ENCODE results near the gene LRRC3B.

The LRRC3B gene

DNA sequence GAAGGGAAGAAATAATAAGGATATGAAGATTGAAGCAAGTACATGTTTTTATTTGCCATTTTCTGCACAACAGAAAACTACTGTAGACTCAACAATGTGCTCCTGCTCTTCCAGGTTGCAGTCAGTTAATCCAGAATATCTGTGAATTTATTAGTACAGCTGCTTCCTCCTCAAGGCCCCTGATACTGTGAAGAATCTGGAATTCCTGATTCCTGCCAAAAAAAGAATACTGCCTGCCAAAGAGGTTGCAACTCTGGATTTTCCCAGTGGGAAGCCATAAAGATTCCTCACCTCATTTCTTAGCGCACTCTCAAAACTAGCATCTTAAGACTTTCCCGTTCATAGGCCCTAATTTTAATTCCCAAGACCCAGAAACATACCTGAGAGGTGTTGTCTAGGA lies 33.6 kb upstream of the LRRC3B start:
- no peak overlapping the region for H2BK5ac ChIP-seq (ENCODE audit: low read depth, low read length, poor library complexity, severe bottlenecking)
- no peak overlapping the region for H3K4me3 ChIP-seq (ENCODE audit: insufficient read depth in 1 of 2, low read depth in 1 of 2, low read length in 2 of 2)
- no peaks in the 10 kb centered on the region for H3K27me3 ChIP-seq (ENCODE audit: control insufficient read depth in 1 of 2, insufficient read depth in 1 of 2, low read length in 2 of 2)
- H3K14ac ChIP-seq (ENCODE audit: low read length in 2 of 2) = no peak overlapping the region
- H3K9ac ChIP-seq (ENCODE audit: low read length) = no peak overlapping the region
- no peak overlapping the region for H3K27ac ChIP-seq (ENCODE audit: low read length, poor library complexity, severe bottlenecking)
- no CpG with 5 or more reads among the region's 2 CpGs for whole genome bisulfite sequencing
- H2BK120ac ChIP-seq (ENCODE audit: low read depth, low read length) = no peak overlapping the region
- no peak overlapping the region for H2AK5ac ChIP-seq (ENCODE audit: low read length, severe bottlenecking)
- no peak overlapping the region for H2BK15ac ChIP-seq (ENCODE audit: low read depth, poor library complexity, severe bottlenecking)
- H3K23ac ChIP-seq (ENCODE audit: low read length in 2 of 2) = no peak overlapping the region
- no peak overlapping the region for H4K8ac ChIP-seq (ENCODE audit: low read length)
- no peak overlapping the region for H3K4ac ChIP-seq (ENCODE audit: low read depth in 1 of 2, low read length in 2 of 2)
- no peak overlapping the region for H3K18ac ChIP-seq (ENCODE audit: low read depth in 1 of 2, low read length in 2 of 2)
- no peak overlapping the region for H4K91ac ChIP-seq (ENCODE audit: low read length)
- H3K36me3 ChIP-seq (ENCODE audit: control insufficient read depth in 1 of 2, insufficient read depth in 2 of 2, low read depth in 1 of 2, low read length in 2 of 2) = no peaks in the 10 kb centered on the region
- H3K4me1 ChIP-seq (ENCODE audit: control insufficient read depth, insufficient read depth, low read depth, low read length) = no peaks in the 10 kb centered on the region
- DNase-seq = no peak
- no peak overlapping the region for H2BK12ac ChIP-seq (ENCODE audit: low read length in 2 of 2)
- peaks cover 15% of the 10 kb centered on the region for H3K9me3 ChIP-seq (ENCODE audit: control insufficient read depth, low read length)
- no peak overlapping the region for H3K4me2 ChIP-seq (ENCODE audit: low read length, poor library complexity, severe bottlenecking)
- H3K79me1 ChIP-seq (replicated peaks; ENCODE audit: low read length, poor library complexity, severe bottlenecking) = no peaks in the 10 kb centered on the region
- H2AFZ ChIP-seq (ENCODE audit: low read depth, low read length) = no peak overlapping the region

DNA sequence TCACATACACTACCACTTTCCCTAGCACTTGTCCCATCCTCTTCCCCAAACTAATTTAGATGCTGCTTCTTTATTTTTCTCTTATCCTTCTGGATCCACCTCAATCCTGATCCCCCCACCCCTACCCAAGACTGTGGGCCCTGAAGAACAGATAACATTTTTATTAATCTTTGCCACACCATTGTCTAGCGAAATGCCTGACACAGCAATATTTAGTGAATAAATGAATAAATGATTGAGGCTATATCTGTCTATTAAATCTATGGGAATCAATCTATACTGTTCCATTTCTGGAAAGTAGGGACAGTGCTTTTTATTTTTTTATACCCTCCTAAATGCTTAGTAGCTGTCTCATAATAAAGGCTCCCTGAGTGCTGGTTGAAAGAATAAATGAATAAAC lies 32.9 kb upstream of the LRRC3B start:
- H2BK15ac ChIP-seq (ENCODE audit: low read depth, poor library complexity, severe bottlenecking) = no peak overlapping the region
- H2BK120ac ChIP-seq (ENCODE audit: low read depth, low read length) = no peak overlapping the region
- no peak overlapping the region for H3K14ac ChIP-seq (ENCODE audit: low read length in 2 of 2)
- no peak overlapping the region for H3K23ac ChIP-seq (ENCODE audit: low read length in 2 of 2)
- no peaks in the 10 kb centered on the region for H3K36me3 ChIP-seq (ENCODE audit: control insufficient read depth in 1 of 2, insufficient read depth in 2 of 2, low read depth in 1 of 2, low read length in 2 of 2)
- no peak overlapping the region for H3K4me3 ChIP-seq (ENCODE audit: insufficient read depth in 1 of 2, low read depth in 1 of 2, low read length in 2 of 2)
- no peaks in the 10 kb centered on the region for H3K27me3 ChIP-seq (ENCODE audit: control insufficient read depth in 1 of 2, insufficient read depth in 1 of 2, low read length in 2 of 2)
- no peak overlapping the region for H2AK5ac ChIP-seq (ENCODE audit: low read length, severe bottlenecking)
- WGBS = no CpG with 5 or more reads among the region's 1 CpG
- no peaks in the 10 kb centered on the region for H3K79me1 ChIP-seq (replicated peaks; ENCODE audit: low read length, poor library complexity, severe bottlenecking)
- no peak overlapping the region for H3K27ac ChIP-seq (ENCODE audit: low read length, poor library complexity, severe bottlenecking)
- no peaks in the 10 kb centered on the region for H3K4me1 ChIP-seq (ENCODE audit: control insufficient read depth, insufficient read depth, low read depth, low read length)
- H2AFZ ChIP-seq (ENCODE audit: low read depth, low read length) = no peak overlapping the region
- DNase-seq = no peak
- H3K9ac ChIP-seq (ENCODE audit: low read length) = no peak overlapping the region
- no peak overlapping the region for H4K91ac ChIP-seq (ENCODE audit: low read length)
- H4K8ac ChIP-seq (ENCODE audit: low read length) = no peak overlapping the region
- no peak overlapping the region for H3K4me2 ChIP-seq (ENCODE audit: low read length, poor library complexity, severe bottlenecking)
- no peak overlapping the region for H3K18ac ChIP-seq (ENCODE audit: low read depth in 1 of 2, low read length in 2 of 2)
- H2BK5ac ChIP-seq (ENCODE audit: low read depth, low read length, poor library complexity, severe bottlenecking) = no peak overlapping the region
- peaks cover 15% of the 10 kb centered on the region for H3K9me3 ChIP-seq (ENCODE audit: control insufficient read depth, low read length)
- no peak overlapping the region for H3K4ac ChIP-seq (ENCODE audit: low read depth in 1 of 2, low read length in 2 of 2)
- H2BK12ac ChIP-seq (ENCODE audit: low read length in 2 of 2) = no peak overlapping the region

DNA sequence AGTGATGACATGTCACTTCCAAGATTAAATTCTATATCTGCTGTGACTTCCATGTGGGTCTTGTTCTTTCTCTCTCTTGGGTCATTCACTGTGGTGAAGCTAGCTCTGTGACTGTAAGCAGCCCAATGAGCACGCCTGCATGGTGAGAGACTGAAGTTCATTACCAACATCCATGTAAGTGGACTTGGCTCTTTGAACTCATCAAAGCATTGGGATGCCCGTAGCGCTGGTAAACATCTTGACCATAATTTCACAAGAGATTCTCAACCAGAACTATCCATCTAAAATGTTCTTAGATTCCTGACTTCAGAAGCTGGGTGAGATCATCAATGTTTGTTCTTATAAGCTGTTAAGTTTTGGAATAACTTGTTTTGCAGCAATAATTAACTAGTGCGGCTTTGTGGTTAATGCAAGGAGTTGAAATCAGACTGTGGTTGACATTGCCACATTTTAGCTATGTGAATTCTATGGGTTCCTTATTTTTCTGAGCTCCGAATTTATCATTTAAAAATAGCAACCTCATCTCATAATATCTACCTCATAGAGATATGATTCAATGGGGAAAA lies 31.6 kb upstream of the LRRC3B start:
- H2AK5ac ChIP-seq (ENCODE audit: low read length, severe bottlenecking) = no peak overlapping the region
- H3K4me1 ChIP-seq (ENCODE audit: control insufficient read depth, insufficient read depth, low read depth, low read length) = no peaks in the 10 kb centered on the region
- no peak overlapping the region for H2AFZ ChIP-seq (ENCODE audit: low read depth, low read length)
- H2BK12ac ChIP-seq (ENCODE audit: low read length in 2 of 2) = no peak overlapping the region
- H3K14ac ChIP-seq (ENCODE audit: low read length in 2 of 2) = no peak overlapping the region
- H3K79me1 ChIP-seq (replicated peaks; ENCODE audit: low read length, poor library complexity, severe bottlenecking) = no peaks in the 10 kb centered on the region
- no peak overlapping the region for H3K4ac ChIP-seq (ENCODE audit: low read depth in 1 of 2, low read length in 2 of 2)
- no peak overlapping the region for H4K91ac ChIP-seq (ENCODE audit: low read length)
- H3K23ac ChIP-seq (ENCODE audit: low read length in 2 of 2) = no peak overlapping the region
- DNase-seq = no peak
- no peaks in the 10 kb centered on the region for H3K36me3 ChIP-seq (ENCODE audit: control insufficient read depth in 1 of 2, insufficient read depth in 2 of 2, low read depth in 1 of 2, low read length in 2 of 2)
- H2BK15ac ChIP-seq (ENCODE audit: low read depth, poor library complexity, severe bottlenecking) = no peak overlapping the region
- H3K18ac ChIP-seq (ENCODE audit: low read depth in 1 of 2, low read length in 2 of 2) = no peak overlapping the region
- no peak overlapping the region for H3K27ac ChIP-seq (ENCODE audit: low read length, poor library complexity, severe bottlenecking)
- H2BK120ac ChIP-seq (ENCODE audit: low read depth, low read length) = no peak overlapping the region
- no peak overlapping the region for H2BK5ac ChIP-seq (ENCODE audit: low read depth, low read length, poor library complexity, severe bottlenecking)
- H4K8ac ChIP-seq (ENCODE audit: low read length) = no peak overlapping the region
- 70% methylated on average over 2 of the region's 5 CpGs for WGBS
- peaks cover 18% of the 10 kb centered on the region for H3K9me3 ChIP-seq (ENCODE audit: control insufficient read depth, low read length)
- no peak overlapping the region for H3K4me2 ChIP-seq (ENCODE audit: low read length, poor library complexity, severe bottlenecking)
- H3K27me3 ChIP-seq (ENCODE audit: control insufficient read depth in 1 of 2, insufficient read depth in 1 of 2, low read length in 2 of 2) = no peaks in the 10 kb centered on the region
- no peak overlapping the region for H3K4me3 ChIP-seq (ENCODE audit: insufficient read depth in 1 of 2, low read depth in 1 of 2, low read length in 2 of 2)
- H3K9ac ChIP-seq (ENCODE audit: low read length) = no peak overlapping the region

DNA sequence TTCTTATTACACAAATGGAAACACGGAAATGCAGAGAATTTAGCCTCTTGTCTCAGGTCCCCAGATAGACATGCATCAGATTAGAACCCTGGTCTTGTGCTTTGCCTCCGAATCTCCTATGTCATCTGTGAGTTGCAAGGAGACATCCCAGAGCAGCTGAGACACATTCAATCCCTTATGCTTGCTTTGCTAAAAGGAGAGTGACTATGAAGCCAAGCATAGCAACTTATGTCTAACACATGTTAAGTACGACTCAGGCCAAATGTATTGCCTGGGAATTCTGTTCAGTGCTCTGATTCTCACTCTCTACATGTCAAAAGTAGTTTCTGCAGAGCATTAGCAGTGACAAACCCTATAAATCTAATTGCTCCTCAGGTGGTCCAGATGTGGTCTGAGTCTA lies 30.6 kb upstream of the LRRC3B start:
- Histone ChIP-seq H3K4me3 (ENCODE audit: insufficient read depth in 1 of 2, low read depth in 1 of 2, low read length in 2 of 2) (no peak overlapping the region), H3K4me2 (ENCODE audit: low read length, poor library complexity, severe bottlenecking) (no peak overlapping the region), H4K91ac (ENCODE audit: low read length) (no peak overlapping the region), H2BK120ac (ENCODE audit: low read depth, low read length) (no peak overlapping the region), H3K36me3 (ENCODE audit: control insufficient read depth in 1 of 2, insufficient read depth in 2 of 2, low read depth in 1 of 2, low read length in 2 of 2) (no peaks in the 10 kb centered on the region), H3K23ac (ENCODE audit: low read length in 2 of 2) (no peak overlapping the region), H3K4me1 (ENCODE audit: control insufficient read depth, insufficient read depth, low read depth, low read length) (no peaks in the 10 kb centered on the region), H3K9ac (ENCODE audit: low read length) (no peak overlapping the region), H2AFZ (ENCODE audit: low read depth, low read length) (no peak overlapping the region), H2AK5ac (ENCODE audit: low read length, severe bottlenecking) (no peak overlapping the region), H3K27me3 (ENCODE audit: control insufficient read depth in 1 of 2, insufficient read depth in 1 of 2, low read length in 2 of 2) (no peaks in the 10 kb centered on the region), H2BK5ac (ENCODE audit: low read depth, low read length, poor library complexity, severe bottlenecking) (no peak overlapping the region), H3K27ac (ENCODE audit: low read length, poor library complexity, severe bottlenecking) (no peak overlapping the region), H3K9me3 (ENCODE audit: control insufficient read depth, low read length) (peaks cover 18% of the 10 kb centered on the region), H3K4ac (ENCODE audit: low read depth in 1 of 2, low read length in 2 of 2) (no peak overlapping the region), H3K79me1 (replicated peaks; ENCODE audit: low read length, poor library complexity, severe bottlenecking) (no peaks in the 10 kb centered on the region), H2BK12ac (ENCODE audit: low read length in 2 of 2) (no peak overlapping the region), H4K8ac (ENCODE audit: low read length) (no peak overlapping the region), H3K14ac (ENCODE audit: low read length in 2 of 2) (no peak overlapping the region), H2BK15ac (ENCODE audit: low read depth, poor library complexity, severe bottlenecking) (no peak overlapping the region), H3K18ac (ENCODE audit: low read depth in 1 of 2, low read length in 2 of 2) (no peak overlapping the region)
- no peak for DNase-seq
- WGBS = 70% methylated on average over 3 of the region's 3 CpGs
